Stromal cell of bone marrow (primary cell): ENCODE data around the gene ACTA2.

Source experiments
- DNase-seq: peaks from one replicate; pipeline ENCODE4 v3.0.0-alpha.2; 2012; ENCODE audit warnings: low read depth

Gene ACTA2

DNA sequence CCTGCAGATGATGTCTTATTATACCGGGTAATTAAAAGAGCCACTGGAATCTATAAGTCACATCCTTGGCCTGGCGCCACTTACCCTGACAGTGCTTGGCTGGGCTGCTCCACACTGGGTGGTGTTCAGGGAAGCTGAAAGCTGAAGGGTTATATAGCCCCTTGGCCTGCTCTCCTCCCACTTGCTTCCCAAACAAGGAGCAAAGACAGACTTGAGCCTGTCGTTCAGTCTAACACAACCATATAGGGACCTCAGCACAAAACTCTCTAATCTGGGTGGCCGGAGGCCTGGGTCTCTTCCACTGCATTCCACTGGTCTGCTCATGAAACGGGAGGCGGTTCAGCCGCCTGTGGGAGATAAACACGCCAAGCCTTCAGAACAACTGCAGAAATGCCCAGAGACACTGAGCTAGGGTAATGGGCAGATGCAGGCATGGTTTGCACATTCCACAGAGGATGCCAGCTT lies at the start of gene ACTA2:
Gene ACTA2 (minus strand): TSS at position 127 of the 465 bp plus-strand sequence. CDS start 3,843 bp downstream, outside the sequence.
- peak; percentile 35 for DNase-seq

DNA sequence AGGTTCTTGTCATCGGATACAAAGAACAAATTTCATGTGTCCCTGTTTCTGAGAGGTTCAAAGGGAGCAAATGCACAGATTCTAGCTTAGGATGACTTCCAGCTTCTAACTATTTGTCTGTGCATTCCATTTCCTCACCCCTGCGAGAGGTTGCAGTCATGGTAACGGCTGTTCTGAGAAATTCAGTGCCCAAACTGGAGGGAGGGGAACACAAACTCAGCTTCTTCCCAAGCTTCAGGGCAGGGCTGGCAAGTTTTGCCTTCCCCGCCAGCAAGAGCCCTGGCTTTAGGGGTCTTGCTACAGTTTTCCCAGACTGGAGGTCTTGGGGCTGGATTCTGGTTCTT lies 49.1 kb upstream of the ACTA2 start:
- no peak for DNase-seq

DNA sequence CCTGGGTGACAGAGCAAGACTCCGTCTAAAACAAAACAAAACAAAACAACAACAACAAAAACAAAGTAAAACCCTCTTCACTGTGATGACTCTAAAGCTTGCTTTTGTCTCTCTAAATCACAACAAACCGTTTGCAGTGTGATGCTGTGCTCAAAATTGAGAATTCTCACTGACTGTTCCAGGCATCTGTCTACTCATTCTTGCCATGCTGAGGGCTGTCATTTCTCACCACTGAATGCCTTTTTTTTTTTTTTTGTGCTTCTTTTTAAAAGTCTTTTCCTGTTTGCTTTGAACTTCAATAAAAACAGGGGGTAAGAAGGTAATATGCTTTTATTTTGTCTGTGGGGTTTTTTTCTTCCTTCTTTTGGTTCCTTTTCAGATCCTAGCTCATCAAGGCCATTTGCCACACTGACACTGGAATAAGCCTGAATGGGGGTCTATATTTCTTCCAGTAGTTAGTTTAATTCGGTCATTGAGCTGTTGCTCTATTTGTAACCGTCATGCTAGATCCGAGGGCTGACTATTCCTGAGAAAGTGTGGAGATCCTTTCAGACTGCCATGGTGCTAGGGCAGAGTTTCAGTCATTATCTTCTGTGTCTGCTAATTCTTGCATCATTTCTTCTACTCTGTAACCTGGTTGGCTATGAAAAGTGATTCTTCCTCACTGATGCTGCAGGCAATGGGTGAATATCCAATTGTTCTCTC lies 48.6 kb upstream of the ACTA2 start:
- no peak for DNase-seq

DNA sequence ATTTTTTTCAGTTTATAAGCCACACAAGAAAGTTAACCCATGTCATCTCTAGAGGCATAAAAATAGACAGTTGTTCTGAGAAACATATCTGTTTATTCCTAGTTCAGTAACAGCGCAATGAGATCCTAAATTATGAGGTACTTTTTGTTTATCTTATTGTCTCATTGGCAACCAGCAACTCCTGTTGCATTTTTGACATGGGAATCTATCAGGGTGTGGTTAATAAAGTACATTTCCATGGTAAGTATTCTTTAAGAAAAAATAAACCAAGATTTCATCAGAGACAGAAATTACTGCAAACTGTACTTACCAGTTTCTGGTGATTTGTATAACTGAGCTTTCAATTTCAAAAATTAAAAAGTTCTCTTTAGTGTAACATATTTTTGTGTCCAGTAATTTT lies 47.1 kb upstream of the ACTA2 start:
- peak; percentile 56 for DNase-seq

DNA sequence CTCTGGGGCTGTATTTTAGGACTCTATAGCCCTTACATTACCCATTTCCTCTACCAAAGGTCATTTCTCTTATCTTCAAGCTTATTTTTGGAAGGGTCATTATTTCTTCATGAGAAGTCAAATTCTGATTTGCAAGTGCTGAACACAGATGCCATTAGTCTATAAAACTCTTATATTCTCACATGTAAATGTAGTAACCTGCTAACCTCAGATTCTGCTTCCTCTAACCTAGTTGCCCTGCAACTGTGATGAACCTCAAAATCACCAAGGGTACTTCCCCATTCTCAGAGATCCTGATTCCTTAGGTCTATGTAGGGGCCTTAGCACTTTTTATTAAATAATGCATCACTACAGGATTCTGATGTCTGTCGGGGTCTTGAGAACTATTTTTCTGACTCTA lies 44.4 kb upstream of the ACTA2 start:
- no peak for DNase-seq

DNA sequence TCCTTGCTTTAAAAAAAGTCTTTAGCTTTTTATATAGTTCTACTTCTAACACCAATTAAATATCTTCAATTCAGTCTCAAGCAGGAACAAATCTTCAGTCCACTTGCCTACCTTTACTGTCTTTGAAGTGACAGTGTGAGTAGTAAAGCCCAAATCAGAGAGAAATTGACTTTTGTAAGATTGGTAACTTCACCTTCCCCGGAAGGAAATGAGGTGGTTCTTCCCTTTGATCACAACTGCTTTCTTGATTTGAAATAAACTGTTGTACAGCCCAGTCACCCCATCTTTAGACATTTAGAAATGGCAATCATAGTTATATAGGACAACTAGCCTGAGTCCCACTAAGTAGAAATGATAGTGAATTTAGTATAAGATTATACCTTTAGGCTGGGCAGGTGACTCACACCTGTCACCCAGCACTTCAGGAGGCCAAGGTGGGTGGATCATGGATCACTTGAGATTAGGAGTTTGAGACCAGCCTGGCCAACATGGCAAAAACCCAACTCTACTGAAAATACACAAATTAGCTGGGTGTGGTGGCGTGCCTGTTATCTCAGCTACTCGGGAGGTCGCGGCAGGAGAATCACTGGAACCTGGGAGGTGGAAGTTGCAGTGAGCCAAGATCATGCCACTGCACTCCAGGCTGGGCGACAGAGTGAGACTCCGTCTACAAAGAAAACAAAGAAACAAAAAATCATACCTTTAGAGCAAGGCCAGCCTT lies 42.7 kb upstream of the ACTA2 start:
- no peak for DNase-seq

DNA sequence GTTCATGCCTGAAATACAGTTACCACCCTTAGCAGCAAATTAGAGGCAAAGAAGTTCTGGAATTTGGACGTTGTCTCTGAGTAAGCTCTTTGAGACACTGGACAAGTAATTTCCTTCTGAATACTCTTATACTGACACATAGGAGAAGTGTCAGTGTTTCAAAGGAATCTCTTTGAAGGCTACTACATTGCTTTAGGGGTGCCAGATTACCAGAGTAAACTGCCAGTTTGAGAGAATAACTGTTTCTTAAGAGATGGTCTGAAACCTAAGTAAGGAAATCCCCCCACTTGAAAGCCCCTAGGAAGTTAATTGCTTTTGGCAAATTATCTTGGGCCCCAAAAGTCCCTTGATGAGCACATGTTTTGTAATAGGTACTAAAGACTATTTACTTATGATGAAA lies 41.4 kb upstream of the ACTA2 start:
- DNase-seq, result no peak

DNA sequence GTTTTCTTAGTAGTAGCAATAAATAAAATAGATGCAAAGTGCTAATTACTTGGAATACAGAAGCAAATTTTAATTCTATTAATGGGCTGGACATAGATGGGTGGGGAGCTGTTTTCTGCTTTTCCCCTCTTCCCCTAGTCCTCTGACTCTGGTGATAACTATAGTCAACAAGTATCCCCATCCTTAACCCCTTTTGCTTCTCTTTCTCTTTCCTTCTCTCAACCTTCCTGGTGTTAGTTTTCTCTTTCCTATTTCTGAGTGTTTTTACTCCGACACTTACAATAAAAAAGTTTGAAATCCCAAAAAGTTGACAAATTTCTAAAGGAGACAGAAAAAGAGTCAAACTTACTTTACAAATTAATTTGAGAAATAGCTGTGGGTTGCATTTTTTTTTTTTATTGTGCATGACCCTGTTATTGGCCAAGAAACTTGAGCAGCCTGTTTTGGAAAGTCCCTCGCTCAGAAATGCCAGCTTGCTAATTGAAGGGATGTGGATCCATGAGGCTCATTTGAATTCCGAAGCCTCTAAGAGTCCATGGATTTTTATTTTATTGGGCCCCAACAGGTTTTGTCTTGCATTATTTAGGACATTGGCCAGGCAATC lies 40.5 kb upstream of the ACTA2 start:
- DNase-seq, result no peak

DNA sequence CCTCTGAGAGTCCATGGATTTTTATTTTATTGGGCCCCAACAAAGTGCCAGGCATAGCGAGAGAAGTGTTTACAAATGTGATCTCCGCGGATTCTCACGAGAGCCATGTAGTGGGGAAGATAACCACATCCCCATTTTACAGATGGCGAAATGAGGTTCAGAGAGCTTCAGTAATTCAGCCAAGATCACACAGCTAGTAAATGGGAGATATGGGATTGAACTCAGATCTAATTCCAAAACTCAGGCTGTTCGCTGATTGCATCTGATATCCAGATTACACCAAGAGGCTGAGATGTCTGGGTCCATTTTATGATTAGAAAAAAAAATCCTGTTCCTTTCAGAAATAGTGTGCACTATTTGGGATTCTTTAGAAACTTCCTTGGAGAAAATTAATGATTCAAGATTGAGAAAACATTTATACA lies 39.3 kb upstream of the ACTA2 start:
- DNase-seq, result no peak

DNA sequence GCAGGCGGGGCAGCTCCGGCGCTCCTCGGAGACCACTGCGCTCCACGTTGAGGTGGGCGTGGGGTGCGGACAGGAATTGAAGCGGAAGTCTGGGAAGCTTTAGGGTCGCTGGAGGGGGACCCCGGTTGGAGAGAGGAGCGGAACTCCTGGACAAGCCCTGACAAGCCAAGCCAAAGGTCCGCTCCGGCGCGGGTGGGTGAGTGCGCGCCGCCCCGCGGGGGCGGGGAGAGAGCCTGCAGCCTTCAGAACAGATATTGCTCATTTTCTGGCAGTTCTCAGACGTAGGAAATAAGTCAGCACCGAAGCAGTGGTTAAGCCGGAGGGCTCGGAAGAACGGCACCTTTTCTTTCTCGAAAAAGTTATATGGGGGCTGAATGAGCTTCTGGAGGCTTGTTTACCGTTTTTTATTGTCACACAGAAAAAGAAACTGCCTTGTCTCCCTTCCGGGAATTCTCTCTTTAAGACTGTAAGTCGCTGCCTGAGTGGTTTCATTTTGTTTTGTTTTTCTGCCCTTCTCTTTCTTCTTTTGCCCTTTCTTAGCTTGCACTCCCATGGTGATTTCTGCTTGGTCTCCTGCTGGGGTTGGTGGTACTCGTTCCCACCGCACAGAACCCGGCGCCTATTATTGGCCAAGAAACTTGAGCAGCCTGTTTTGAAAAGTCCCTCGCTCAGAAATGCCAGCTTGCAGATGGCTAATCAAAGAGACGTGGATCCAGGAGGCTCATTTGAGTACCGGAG lies 38.8 kb upstream of the ACTA2 start:
- no peak for DNase-seq

DNA sequence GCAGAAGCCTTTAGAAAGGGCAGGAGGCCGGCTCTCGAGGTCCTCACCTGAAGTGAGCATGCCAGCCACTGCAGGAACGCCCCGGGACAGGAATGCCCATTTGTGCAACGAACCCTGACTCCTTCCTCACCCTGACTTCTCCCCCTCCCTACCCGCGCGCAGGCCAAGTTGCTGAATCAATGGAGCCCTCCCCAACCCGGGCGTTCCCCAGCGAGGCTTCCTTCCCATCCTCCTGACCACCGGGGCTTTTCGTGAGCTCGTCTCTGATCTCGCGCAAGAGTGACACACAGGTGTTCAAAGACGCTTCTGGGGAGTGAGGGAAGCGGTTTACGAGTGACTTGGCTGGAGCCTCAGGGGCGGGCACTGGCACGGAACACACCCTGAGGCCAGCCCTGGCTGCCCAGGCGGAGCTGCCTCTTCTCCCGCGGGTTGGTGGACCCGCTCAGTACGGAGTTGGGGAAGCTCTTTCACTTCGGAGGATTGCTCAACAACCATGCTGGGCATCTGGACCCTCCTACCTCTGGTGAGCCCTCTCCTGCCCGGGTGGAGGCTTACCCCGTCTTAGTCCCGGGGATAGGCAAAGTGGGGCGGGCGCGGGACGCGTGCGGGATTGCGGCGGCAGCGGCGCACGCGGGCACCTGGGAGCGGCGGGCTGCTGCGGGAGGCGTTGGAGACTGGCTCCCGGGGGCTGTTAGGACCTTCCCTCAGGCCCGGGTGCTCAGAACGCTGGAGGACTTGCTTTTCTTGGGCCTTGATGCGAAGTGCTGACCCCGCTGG lies 38.0 kb upstream of the ACTA2 start, which contains the start of gene FAS:
Gene FAS (plus strand): TSS at position 415 of the 777 bp plus-strand sequence. CDS start 79 bp downstream, at position 494.
- no peak for DNase-seq

DNA sequence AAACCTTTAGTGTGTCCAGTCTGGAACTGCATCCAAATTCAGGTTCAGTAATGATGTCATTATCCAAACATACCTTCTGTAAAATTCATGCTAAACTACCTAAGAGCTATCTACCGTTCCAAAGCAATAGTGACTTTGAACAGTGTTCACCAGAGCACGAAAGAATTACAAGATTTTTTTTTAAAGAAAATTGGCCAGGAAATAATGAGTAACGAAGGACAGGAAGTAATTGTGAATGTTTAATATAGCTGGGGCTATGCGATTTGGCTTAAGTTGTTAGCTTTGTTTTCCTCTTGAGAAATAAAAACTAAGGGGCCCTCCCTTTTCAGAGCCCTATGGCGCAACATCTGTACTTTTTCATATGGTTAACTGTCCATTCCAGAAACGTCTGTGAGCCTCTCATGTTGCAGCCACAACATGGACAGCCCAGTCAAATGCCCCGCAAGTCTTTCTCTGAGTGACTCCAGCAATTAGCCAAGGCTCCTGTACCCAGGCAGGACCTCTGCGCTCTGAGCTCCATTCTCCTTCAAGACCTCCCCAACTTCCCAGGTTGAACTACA lies 37.3 kb upstream of the ACTA2 start:
- DNase-seq, result peak; percentile 89

DNA sequence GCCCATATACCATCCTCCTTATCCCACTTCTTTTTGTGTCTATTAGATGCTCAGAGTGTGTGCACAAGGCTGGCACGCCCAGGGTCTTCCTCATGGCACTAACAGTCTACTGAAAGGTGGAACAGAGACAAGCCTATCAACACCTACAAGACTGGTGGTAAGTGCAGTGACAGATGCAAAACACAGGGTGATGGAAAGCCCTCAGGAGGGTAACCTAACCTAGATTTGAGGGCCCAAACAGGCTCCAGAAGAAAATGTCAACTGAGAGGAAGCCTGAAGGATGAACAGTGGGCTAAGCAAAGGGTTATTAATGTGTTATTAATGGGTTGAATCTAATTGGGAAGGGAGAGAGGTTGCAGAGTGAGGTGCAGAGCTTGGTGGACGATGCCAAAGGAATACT lies 36.9 kb upstream of the ACTA2 start:
- no peak for DNase-seq

DNA sequence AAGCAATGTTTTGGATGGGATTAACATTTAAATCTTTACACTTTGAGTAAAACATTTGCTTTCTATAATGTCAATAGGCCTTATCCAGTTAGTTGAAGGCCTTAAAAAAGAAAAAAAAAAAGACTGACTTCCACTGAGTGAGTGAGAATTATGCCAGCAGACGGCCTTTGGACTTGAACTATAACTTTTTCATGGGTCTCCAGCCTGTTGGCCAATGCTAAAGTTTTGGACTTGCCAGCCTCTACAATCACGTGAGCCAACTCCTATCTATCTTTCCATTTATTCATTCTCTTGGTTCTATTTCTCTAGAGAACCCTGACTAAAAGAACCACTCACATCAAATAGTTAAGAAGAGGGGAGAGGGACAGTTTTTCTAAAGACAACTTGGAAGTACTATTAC lies 35.3 kb upstream of the ACTA2 start:
- no peak for DNase-seq

DNA sequence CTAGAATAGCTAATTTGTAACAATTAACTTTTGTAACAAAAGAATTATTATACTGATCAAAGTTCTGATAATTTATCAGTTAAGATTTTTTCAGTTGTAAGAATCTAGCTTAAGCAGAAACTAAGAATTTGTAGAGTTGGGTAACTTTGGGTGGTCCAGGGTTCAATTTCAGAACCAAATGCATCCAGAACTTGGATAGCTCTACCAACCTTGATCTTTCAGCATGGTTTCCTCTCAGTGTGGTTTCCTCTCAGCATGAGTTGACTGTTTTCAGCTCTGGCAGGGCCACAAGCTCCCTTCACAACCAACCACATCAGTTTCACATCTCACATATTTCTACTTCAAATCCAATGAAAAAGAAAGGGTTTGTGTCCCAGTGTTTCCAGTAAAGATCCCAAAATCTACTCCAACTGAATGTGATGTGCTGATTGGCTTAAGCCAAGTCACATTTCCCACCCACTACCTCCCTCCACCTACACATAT lies 34.7 kb upstream of the ACTA2 start:
- no peak for DNase-seq

DNA sequence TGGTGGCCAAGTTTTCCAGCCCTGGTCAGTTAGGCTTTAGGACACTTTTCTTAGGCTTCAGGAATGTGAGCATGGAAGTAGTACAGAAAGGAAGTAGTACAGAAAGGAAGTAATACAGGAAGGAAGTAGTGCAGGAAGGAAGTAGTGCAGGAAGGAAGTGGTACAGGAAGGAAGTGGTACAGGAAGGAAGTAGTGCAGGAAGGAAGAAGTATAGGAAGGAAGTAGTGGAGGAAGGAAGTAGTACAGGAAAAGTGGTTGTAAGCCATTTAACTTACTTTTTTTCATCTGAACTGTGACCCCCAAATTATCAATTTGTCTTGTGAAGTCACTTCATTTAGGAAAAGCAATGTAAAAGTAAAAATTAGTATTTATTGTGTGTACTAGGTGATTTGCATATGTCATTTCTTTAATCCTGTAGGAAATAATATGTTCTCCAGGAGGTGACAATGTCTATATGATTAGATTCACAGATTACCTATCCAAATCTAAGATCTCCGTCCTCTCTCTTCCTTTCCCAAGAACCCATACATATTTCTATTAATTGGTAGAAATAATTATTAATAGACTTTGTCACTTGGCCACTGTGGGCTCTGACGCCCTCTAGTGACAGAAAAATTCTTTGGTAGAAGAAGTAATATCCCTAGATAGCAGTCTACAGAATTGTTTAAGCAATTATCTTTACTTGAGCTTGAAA lies 34.1 kb upstream of the ACTA2 start:
- DNase-seq, result no peak

DNA sequence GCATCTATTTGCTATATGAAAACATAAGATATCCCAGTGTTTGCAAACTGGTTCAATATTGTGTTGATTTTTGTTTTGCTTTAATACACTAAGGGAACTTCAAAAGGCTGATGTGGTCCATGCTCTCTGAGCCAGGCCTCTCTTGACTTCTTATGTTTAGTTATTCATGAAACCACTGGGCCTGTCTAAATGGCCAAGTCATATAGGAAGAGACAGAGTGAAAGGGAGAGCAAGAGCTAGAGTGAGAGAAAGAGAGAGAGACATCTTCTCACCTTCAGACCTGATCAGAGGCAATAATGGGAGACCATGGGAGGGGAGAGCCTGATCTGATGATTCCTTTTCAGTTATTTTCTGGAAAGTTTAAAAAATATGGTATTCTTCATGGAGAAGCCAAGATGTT lies 32.0 kb upstream of the ACTA2 start:
- no peak for DNase-seq

DNA sequence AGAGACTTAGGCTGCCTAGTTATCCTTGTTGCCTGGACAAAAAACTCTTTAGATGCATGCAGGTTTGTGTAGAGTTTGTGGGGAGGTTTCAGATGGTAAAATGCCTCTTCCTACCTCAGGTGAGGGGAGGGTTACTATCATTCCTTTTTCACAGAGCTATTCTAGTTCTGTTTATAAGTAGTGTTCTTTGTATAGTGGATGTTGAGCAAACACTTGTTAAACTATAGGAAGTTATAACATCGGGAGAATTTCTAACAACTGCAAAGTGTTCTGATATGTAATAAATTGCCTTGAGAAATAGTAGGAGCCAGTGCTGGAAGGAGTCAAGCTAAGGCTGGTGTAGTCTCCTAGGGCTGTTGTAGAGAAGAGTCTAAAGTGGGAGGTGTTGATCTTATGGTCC lies 31.4 kb upstream of the ACTA2 start:
- no peak for DNase-seq

DNA sequence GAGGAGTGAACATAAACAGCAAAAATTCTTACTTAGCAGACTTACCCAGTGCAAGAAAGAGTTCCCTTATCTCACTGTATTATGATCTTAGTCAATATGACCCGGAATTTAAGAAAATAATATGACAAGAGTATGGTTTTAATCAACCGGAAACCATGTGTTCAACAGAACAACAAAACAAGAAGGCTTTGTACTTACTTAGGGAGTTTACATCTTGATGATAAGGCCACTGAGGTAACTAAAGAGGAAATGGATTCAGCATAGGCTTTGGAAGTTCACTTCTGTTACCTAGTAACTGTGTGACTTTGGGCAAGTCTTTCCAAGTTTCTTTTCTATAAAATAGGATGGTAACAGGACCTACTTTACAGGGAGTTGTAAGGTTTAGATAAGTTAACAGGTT lies 30.6 kb upstream of the ACTA2 start:
- DNase-seq, result no peak

DNA sequence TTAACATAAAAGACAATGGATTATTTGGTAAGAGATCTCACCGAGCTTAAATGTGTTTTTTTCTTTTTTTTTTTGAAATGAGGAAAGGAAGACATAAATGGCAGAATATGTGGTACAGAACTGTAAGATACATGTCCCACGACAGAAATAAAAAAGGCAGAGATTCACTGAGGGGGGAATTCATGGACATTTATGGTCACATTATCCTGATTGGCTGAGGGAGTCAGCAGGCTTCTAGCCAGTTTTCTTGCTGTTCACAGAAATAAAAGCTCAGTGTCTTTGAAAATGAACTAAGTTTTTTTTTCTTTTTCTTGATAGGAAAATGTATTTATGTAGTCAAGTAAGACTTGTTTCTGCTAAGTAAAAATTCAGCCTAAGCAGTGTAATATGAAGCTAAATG lies 29.8 kb upstream of the ACTA2 start:
- DNase-seq, result no peak

DNA sequence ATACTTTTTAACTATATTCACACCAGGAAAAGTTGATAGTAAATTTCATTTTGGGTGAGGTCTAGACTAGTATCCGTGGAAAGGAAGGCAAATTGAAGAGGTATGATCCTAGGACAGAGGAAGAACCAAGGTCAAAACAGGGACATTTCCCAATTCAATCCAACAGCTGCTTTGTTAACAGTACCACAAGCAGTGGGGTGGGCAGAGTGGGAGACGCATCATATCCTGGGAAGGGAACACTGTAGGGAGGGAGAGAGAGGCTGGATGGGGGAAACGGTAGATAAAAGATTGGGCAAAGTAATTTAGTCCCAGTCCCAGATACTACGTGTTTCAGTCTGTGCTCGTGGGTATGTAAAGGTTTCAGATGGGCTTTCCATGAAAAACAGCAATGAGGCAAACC lies 28.9 kb upstream of the ACTA2 start:
- no peak for DNase-seq
